HL-60/S4 (cell line): ENCODE data around the gene C11orf21.
"Not testable (repeated sequence)": the region's sequence is repeated elsewhere in the genome, so short reads cannot be mapped to it uniquely, and the experiment has no call there.

ENCODE experiments used
- in situ Hi-C: fragments of 300-500 bp; cut with MboI; formaldehyde crosslinking; loops from 2 replicates; pipeline ENCODE4 v1.14.3; 2022; ENCODE audit warnings: low sequenced_read_pairs

Gene C11orf21

GRCh38 chr11:2301631-2302305, at the start of gene C11orf21, which contains the start of gene TSPAN32:
Gene C11orf21, minus strand, starts transcription at chr11:2301918. Its CDS starts 110 bp downstream, at chr11:2301808.
Gene TSPAN32, plus strand, starts transcription at chr11:2302013. Its CDS starts 137 bp downstream, at chr11:2302150.
- in situ Hi-C loops = no loop called here

- in situ Hi-C loops = no loop called here
Measured at GRCh38 chr11:2348986-2349385, 47.3 kb upstream of the C11orf21 start.

- in situ Hi-C loops = no loop called here
Measured at GRCh38 chr11:2347308-2347830, 45.7 kb upstream of the C11orf21 start.

- in situ Hi-C loops = no loop called here
Measured at GRCh38 chr11:2346586-2347307, 45.0 kb upstream of the C11orf21 start.

GRCh38 chr11:2346014-2346413, 44.3 kb upstream of the C11orf21 start:
- in situ Hi-C loops = no loop called here

GRCh38 chr11:2345050-2345449, 43.3 kb upstream of the C11orf21 start:
- in situ Hi-C loops = no loop called here

- in situ Hi-C loops = no loop called here
Measured at GRCh38 chr11:2343502-2343901, 41.8 kb upstream of the C11orf21 start.

- in situ Hi-C loops = no loop called here
Measured at GRCh38 chr11:2342981-2343380, 41.3 kb upstream of the C11orf21 start.

- in situ Hi-C loops = no loop called here
Measured at GRCh38 chr11:2342557-2342956, 40.8 kb upstream of the C11orf21 start.

- in situ Hi-C loops = not testable (repeated sequence)
Measured at GRCh38 chr11:2338760-2339159, 37.0 kb upstream of the C11orf21 start.

GRCh38 chr11:2335286-2335685, 33.6 kb upstream of the C11orf21 start:
- in situ Hi-C loops = not testable (repeated sequence)

- in situ Hi-C loops = not testable (repeated sequence)
Measured at GRCh38 chr11:2333486-2334205, 31.9 kb upstream of the C11orf21 start.

GRCh38 chr11:2332569-2332968, 30.9 kb upstream of the C11orf21 start:
- in situ Hi-C loops = not testable (repeated sequence)

GRCh38 chr11:2331404-2331803, 29.7 kb upstream of the C11orf21 start:
- in situ Hi-C loops = no loop called here

- in situ Hi-C loops = no loop called here
Measured at GRCh38 chr11:2330696-2331095, 29.0 kb upstream of the C11orf21 start.

- in situ Hi-C loops = no loop called here
Measured at GRCh38 chr11:2329551-2329950, 27.8 kb upstream of the C11orf21 start.

- in situ Hi-C loops = no loop called here
Measured at GRCh38 chr11:2328656-2329354, 27.1 kb upstream of the C11orf21 start.

- in situ Hi-C loops = no loop called here
Measured at GRCh38 chr11:2328021-2328420, 26.3 kb upstream of the C11orf21 start.

- in situ Hi-C loops = no loop called here
Measured at GRCh38 chr11:2327032-2327431, 25.3 kb upstream of the C11orf21 start.

- in situ Hi-C loops = no loop called here
Measured at GRCh38 chr11:2325719-2326118, 24.0 kb upstream of the C11orf21 start.

- in situ Hi-C loops = no loop called here
Measured at GRCh38 chr11:2325123-2325522, 23.4 kb upstream of the C11orf21 start.
